Lower leg skin (tissue), 3 donors: ENCODE measurements around the gene EYS.

Experiments used
- CTCF ChIP-seq, 3 donors: fragments of 450-650 bp; IDR thresholded peaks; one replicate each; pipeline ENCODE4 v1.5.1; 2016; ENCODE audit warnings: antibody characterized with exemption in 3 of 3, mild to moderate bottlenecking in 3 of 3, moderate library complexity in 2 of 3
- POLR2A ChIP-seq, 2 donors: fragments of 450-650 bp; IDR thresholded peaks; one replicate each; pipeline ENCODE4 v1.6.1; 2016 to 2017; ENCODE audit warnings: antibody characterized with exemption in 2 of 2, mild to moderate bottlenecking in 1 of 2, moderate library complexity in 1 of 2

GRCh38 chr6:63881791-63882190 lies 1825.2 kb downstream of the EYS start:
- TF ChIP-seq CTCF (IDR thresholded peaks at IDR 0.05) (no peak), POLR2A (IDR thresholded peaks at IDR 0.05) (no peak)
